ENCODE results near the gene IMP3.
"Not testable (repeated sequence)": the region's sequence is repeated elsewhere in the genome, so short reads cannot be mapped to it uniquely, and the experiment has no call there.

The IMP3 gene

DNA sequence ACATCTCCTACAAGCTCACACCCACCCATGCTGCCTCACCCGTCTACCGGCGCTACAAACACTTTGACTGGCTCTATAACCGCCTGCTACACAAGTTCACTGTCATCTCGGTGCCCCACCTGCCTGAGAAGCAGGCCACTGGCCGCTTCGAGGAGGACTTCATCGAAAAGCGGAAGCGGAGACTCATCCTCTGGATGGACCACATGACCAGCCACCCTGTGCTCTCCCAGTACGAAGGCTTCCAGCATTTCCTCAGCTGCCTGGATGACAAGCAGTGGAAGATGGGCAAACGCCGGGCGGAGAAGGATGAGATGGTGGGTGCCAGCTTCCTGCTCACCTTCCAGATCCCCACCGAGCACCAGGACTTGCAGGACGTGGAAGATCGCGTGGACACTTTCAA lies 9.8 kb upstream of the IMP3 start:
- DNase-seq = no peak

DNA sequence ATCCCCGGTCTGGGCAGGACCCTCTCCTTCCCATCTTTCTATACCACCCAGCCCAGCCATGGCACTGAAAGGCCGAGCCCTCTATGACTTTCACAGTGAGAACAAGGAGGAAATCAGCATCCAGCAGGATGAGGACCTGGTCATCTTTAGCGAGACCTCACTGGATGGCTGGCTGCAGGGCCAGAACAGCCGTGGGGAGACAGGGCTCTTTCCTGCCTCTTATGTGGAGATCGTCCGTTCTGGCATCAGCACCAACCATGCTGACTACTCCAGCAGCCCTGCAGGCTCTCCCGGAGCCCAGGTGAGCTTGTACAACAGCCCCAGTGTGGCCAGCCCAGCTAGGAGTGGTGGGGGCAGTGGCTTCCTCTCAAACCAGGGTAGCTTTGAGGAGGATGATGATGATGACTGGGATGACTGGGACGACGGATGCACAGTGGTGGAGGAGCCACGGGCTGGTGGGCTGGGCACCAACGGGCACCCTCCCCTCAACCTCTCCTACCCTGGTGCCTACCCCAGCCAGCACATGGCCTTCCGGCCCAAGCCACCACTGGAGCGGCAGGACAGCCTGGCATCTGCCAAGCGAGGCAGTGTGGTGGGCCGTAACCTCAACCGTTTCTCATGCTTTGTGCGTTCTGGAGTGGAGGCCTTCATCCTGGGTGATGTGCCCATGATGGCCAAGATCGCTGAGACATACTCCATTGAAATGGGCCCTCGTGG lies 9.2 kb upstream of the IMP3 start:
- no peak for DNase-seq

DNA sequence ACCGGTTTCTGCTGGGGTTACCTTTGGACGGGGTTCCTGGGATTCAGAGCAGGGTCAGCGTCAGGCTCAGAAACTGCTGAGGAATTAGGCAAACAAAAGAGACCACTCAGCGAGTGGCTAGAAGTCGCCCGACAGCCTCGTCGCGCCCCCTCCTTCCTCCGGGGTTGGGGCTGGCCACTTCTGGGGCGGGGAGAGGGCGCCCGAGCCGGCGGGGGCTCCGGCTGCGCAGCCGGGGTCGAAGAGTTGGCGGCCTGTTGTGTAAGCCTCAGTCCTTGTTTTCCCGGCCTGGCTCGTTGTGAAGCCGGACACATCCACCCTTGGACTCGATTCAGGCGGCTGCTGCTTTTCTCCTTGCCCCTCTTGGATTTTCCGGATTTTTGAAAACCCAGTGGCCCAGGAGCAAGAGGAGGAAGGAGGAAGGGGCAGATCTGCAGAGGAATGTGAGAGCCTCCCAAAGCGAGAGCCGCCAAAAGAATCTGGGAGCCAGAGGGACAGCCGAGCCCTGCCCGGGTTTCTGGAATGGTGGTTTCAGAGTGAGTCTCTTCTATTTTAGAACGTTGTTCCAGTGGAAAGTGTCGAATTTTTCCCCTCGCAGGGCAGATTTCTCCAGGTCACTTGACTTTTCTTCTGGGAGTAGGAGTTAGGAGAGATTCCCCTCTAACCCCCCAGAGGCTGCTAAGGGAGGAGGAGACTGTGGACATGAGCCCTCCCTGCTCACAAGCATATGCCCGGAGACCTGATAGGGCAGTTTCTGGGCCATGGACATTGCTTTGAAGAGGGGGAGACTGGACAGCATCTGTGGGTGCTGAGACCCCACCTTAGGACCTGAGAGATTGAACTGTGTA lies 8.4 kb upstream of the IMP3 start:
- DNase-seq = no peak

DNA sequence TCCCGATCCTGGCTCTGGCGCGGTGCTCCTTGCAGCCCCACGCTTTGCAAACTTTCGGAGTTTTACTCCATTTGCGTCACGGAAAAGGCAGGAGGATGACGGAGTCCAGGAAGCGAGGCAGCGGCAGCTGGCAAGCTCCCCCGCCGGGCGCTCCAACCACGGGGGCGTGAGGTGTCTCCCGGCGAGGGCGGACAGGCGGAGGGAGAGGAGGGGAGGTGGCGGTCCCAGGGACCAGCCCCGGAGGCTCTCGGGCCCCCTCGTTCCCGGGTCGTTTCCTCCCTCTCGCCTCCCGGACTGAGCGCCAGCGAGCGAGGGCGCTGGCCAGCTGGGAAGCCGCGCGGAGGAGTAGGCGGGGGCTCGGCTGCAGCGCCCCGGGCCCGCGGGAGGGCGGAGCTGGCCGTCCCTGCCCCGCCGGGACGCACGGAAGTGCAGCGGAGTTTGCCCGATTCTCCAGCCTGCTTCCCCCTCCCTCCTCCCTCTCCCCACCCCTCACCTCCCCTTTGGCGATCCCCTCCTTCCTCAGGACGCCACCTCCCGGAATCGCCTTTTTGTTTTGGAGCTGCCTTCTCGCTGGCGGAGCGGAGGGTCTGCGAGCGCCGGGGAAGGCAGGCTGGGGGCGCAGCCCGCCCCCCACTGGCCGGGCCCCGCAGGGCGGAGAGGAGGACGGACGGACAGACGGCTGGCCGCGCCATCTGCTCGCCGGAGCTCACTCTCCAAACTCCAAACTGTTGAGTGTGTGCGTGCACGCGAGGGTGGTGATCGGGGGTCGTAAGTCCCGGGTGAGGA lies 7.5 kb upstream of the IMP3 start, which contains the start of gene SNX33:
SNX33 (plus strand) TSS at position 543 of the 786 bp plus-strand sequence. CDS start 1,191 bp downstream, outside the sequence.
- peak; percentile 35 for DNase-seq

DNA sequence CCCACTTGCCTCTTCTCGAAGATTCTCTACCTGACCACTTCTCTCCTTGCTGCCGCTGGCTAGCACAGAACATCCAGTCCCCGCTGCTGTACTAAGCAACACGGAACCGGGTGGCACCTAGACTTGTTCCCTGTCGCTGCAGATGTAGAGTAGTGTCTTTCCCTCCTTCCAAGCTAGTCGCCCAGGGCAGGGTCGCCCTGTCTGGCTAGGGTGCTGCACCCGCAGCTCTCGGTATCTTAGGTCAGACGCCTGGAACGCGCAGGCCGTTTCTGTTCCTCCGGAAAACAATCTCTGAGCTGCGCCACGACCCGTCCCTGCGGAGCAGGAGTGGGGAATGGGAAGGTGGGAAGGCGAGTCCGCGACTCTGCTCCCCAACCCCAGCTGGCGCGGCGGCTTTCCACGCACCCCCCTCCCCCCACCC lies 6.9 kb upstream of the IMP3 start:
- no peak for DNase-seq

DNA sequence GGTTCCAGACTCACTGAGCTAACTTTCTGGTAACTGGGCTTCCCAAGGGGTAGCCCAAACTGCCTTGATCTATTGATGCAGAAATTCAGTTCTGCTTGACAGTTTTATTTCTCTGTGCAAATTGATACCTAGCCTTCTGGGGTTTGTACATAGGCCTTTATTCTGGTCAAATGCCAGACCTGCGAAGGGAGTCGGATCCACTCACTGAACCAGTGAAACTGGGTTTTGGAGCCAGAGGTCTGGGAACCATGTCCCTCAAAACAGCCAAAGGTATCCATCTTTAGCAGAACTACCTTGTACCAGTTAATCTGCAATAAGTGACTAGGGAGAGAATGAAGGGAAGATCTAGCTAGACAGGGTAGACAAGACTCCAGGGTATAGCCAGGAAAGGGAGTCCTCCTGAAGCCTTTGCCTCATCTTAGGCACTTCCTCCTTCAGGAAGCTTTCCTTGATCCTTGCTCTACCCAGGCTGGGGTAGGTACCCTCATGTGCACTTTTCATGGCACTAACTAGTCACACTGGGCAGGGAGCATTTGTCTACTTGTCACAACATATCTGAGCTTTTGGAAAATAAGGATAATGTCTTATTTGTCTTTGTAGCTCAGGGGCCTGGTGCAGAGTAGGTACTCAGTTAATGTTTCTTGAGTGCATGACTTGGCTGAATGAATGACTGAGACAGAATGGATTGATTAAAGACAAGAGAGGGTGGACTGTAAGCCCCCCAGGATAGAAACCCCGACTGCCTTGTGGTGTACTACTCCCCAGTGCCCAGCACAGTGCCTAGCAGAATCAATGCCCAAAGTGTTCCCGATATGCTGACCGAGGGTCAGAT lies 6.3 kb upstream of the IMP3 start:
- no peak for DNase-seq

DNA sequence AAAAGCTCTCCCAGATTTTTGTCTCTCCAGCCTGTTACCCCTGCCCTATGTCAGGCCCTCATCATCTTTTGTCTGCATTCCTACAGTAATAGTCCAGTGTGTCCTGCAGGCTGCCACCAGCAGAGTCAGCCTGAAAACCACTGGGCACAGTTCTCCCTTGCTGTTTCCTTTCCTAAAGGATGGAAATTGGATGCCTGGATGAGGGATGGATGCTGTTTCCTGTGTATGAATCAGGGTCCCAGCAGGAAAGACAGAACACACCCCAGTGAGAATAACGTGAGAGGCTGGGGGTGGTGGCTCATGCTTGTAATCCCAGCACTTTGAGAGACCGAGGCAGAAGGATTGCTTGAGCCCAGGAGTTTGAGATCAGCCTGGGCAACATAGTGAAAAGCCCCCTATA lies 4.4 kb upstream of the IMP3 start:
- DNase-seq = no peak

DNA sequence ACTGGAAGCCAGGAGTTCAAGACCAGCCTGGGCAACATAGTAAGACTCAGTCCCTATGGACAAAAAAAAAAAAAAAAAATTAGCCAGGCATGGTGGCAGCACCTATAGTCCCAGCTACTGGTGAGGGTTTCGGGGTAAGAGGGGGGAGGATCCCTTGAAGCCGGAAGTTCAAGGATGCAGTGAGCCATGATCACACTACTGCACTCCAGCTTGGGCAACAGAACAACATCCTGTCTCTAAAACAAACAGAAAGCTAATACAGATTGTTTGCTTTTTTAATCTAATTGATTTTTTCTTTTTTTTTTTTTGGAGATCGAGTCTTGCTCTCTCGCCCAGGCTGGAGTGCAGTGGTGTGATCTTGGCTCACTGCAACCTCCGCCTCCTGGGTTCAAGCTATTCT lies 1.6 kb upstream of the IMP3 start:
- no peak for DNase-seq

DNA sequence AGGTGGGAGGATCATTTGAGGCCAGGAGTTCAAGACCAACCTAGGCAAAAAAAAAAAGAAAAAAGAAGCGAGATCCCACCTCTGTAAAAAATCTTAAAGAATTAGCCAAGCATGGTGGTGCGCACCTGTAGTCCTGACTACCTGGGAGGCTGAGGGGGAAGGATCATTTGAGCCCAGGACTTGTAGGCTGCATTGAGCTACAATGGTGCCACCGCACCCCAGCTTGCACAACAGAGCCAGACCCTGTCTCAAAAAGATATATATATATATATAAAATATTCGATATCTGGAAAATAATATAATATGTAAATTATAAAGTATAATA lies 1.1 kb upstream of the IMP3 start:
- DNase-seq = no peak

DNA sequence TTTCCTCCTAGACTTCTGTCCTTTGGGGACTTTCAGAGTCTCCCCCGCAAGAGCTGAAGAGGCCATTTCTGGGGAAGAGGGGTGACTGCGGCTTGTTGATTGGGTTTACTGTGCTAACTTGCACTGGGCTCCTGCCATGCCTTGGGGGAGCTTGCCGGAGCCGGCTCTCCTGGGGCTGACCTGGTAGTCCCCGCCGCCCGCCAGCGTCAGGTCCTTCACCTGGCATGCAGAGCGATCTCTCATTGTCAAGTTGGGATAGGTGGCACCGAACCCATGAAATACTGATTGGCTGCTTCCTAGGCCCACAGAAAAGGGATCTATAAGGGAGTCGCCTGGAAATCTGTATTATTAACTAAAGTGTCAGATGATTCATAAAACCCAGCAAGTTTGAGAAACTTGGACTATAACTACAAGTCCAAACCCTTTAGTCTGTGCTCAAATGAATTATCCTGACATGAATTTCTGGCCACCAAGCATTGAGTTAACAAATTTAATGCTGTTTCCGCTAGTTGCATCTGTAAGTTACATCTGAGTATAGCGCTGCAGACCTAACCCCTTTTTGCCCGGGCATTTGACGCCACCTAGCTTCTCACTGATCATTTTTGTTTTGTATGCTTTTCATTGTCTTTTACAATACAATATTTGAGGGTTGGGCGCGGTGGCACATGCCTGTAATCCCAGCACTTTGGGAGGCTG lies 607 bp upstream of the IMP3 start:
- DNase-seq = peak; percentile 38

DNA sequence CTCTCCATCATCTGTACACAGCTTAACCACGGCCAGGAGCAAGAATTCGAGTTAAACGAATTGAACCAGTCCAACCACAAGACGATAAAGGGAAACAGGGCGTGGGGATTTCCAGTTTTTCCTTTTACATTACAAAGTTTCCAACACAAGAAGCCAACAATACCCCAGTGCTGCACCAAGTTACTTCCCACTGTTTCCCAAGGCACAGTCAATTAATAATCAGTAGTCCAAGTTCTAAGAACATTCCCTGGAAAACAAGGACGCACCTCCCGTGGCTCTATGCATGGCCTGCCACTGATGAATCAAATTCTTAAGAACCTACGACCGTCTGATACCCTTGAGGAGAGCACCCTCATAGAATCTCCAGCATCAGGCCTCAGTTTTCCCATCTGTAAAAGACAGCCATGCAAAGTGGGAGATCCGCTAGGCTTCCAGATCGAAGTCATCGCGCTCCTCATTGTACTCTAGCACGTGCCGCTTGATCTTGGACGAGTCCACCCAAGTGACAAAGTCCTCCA lies 774 bp downstream of the IMP3 start:
- no peak for DNase-seq

DNA sequence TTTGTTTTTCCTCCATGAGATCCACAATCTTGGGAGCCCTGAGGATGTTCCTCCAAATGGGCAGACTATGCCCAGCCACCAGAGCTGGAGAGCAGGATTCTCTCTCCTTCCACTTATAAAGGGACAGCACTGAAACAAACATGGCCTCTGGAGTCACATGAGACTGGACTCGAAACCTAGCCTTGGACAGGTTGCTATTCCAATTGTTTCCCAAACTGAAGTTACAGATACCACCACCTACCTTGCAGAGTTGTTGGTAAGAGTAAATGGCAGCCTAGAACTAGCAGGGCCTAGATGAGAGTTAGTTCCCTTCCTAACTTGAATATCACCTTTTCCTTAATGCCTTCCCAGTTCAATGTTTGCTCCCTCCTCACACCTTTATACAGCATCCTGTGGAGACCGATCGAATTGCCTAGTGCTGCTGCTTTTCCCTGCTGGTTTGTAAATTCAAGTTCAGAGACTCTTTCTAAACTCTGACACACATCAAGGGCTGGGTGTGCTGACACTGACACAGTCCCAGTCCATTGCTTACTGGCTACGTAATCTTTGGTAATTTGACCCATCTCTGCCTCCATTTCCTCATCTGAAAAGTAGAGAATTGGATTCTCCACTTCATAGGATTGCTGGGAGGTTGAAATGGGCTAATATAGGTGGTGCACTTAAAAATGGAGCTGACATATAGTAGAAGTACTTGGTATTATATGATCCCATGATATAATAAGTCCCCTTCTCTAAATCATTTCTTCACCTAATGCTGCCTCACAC lies 2.6 kb downstream of the IMP3 start:
- no peak for DNase-seq

DNA sequence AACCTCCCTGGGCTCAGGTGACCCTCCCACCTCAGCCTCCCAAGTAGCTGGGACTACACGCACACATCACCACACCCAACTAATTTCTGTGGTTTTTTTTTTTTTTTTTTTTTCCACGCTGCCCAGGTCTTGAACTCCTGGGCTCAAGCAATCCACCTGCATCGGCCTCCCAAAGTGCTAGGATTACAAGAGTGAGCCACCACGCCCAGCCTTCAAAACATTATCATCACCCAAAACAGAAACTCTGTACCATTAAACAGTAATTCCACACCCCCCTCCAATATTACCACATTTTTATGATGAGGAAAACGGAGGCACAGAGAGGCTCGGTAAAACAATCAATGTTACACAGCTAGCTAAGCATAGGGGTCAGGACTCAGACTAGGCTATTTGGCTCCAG lies 4.0 kb downstream of the IMP3 start:
- no peak for DNase-seq

DNA sequence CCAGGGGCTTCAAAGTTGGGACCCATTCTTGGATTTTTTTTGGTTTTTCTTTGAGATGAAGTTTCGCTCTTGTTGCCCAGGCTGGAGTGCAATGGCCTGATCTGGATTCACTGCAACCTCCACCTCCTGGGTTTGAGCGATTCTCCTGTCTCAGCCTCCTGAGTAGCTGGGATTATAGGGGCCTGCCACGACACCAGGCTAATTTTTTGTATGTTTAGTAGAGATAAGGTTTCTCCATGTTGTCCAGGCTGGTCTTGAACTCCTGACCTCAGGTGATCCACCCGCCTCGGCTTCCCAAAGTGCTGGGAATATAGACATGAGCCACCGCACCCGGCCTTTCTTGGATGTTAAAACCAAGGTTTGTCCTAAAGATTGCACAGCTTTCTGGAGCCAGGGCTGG lies 6.1 kb downstream of the IMP3 start:
- DNase-seq = not testable (repeated sequence)

DNA sequence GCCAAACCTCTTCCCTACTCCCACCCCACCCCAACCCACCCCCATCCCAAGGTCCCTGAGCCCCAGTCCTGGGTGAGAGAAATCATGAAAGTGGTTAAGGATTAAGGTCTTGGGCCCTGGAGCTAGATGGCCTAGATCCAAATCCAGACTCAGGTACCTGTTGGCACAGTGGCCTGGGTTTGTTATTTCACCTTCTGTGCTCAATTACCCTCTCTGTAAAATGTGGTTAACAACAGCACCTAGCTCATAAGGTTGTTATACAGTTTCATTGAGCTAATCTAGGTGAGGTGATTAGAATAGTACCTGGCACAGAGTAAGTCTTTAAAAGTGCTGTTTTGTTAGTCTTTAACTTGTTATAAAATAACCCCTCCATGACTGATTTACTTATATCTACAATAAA lies 8.1 kb downstream of the IMP3 start:
- no peak for DNase-seq

DNA sequence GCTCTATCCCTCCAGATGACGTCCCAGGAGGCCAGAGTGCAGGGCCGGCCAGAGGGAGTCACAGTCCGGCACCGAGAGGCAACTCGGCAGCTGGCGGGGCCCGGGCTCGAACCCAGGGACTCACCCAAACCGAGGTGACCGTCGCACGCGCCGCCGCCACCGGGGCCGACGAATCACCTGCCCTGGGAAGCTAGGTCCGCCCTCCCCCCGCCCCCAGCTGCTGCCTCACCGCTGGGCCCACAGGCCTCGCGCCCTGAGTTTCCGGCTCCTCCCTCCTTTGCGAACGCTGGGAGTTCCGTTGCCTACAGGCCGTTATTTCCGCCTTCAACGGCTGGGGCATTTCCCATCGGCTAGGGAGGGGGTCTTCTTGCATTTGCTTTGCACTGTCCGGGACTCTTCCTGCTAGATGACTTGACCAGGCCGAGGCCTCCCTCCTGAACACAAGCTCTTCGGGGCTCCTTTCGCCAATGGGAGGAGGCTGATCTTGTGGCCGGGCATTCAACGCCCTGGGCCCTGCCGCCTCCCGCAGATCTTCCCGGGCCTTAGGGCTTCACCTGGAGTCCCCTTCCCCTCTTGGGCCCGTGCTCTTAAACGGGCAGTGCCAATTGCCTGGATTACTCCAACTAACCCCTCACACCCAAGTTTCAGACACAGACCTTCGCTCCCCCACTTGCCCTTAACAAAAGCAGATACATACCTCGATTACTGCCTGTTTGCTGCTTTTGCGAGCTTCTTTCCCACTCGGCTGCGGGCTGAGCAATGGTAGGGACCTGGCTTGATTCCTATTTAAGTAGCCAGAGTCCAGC lies 14.3 kb downstream of the IMP3 start, which contains the start of gene SNUPN:
SNUPN (minus strand) TSS at position 184 of the 806 bp plus-strand sequence. CDS start 4,674 bp downstream, outside the sequence.
- peak; percentile 91 for DNase-seq

DNA sequence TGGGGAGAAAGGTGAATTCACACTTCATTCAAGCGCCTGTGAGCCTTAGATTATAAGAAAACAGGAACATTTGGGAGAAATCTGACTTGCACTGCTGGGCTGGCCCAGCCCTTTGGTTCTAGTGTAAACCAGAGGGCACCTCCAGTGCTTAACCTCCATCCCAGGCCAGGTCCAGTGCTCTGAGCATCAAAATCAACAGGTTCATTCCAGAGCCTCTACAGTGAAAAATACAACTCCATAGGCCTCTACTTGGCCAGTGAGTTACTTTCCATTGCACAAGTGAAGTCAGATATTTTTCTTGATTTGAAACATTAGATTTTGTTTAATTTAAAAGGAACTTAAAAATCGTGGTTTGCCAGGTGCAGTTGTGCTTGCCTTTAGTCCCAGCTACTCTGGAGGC lies 17.5 kb downstream of the IMP3 start:
- DNase-seq = no peak

DNA sequence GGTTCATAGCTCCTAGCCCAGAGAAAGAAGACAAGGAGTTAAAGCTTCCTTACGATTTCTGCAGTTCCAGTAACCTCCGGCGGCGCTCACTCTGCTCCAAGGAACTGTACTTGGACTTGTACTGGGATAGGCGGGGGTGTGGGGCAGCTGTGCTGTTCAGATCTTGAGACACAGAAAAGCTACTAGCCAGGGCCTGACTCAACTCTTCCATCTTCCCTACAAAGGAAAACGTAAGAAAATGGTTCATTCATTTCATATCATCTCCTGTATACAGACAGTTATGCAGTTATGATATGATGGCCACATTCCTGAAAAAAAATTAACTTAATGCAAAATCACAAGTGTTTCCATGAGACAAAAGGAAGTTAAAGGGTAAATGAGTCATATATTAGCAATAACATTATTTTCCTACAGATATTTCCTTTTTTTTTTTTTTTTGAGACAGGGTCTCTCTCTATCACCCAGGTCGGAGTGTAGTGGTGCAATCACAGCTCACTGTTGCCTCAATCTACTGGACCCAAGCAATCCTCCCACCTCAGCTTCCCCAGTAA lies 19.1 kb downstream of the IMP3 start:
- DNase-seq = no peak

DNA sequence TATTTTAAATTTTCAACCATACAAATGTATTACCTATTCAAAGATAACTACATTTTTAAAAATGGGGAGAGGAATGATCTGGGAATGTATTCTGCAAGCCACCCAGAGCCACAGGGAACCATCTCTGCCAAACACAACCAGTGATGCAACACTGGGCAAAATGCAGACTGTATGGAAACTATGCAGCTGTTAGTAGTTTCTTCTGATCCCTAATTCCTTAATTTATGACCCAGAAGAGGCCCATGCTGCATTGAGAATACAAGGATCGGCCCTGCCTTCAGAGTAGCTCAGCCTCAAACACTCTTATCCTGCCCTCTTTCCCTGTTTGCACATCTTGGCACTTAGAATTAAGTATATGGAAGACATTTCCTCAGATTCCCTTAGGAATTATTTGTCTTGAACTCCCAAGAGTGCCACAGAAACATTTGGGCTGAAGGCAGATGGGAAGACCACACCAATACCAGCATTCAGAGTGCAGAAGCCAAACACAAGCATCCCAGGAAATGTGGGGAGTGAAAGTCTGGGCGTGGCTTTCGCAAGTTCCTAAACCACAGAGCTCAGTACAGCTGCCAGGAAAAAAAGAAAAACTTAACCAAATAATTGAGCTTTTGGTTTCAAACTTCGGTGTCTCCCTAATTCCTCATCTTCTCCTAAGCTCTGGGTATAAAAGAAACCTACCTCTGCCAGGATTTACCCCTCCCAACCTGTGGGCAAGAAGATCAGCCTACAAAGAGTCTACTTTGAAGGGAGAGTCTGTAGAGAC lies 19.8 kb downstream of the IMP3 start:
- DNase-seq = no peak
